Measurements from ENCODE around the gene CASP9. TPM values are rescaled to one million over a fixed set of nuclear protein-coding genes. Genes with fewer than 3 reads are reported as not detected.

Gene CASP9
- total and polyA plus RNA-seq, 2 donors = 9.3 to 15.4 TPM

GRCh38 chr1:15451014-15451722, 72.8 kb downstream of the CASP9 start:
- H3K4me1 ChIP-seq (ENCODE audit: insufficient read depth) = no peaks in the 10 kb centered on the region
- H3K36me3 ChIP-seq (ENCODE audit: insufficient read depth) = no peaks in the 10 kb centered on the region
- DNase-seq (ENCODE audit: extremely low spot score) = no peak
- WGBS = 95% methylated on average over 6 of the region's 6 CpGs
- H3K27ac ChIP-seq (ENCODE audit: low read depth) = no peak overlapping the region
- no peak overlapping the region for H3K4me3 ChIP-seq (ENCODE audit: low read depth, low read length)

DNA sequence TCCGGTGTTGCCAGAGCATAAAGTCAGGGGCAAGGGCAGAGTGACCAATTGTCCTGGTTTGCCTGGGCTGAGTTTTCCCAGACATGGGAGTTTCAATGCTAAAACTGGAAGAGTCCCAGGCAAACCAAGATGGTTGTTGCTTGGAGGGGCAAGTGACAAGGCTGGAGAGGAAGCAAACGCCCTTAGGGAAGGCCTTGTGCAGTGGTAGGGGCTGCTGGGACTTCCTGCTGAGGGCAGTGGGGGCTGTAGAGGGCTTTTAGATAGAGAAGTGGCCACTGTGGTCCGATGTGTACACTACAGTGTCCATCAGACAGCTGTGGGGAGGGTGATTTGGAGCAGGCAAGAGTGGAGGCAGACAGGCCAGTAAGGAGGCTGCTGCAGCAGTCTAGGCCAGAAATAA, 74.4 kb downstream of the CASP9 start:
- Histone ChIP-seq H3K4me1 (ENCODE audit: insufficient read depth) (no peaks in the 10 kb centered on the region), H3K4me3 (ENCODE audit: low read depth, low read length) (no peak overlapping the region), H3K27ac (ENCODE audit: low read depth) (no peak overlapping the region), H3K36me3 (ENCODE audit: insufficient read depth) (no peaks in the 10 kb centered on the region)
- whole genome bisulfite sequencing = 80% methylated on average over 3 of the region's 3 CpGs
- DNase-seq (ENCODE audit: extremely low spot score) = no peak

- DNase-seq (ENCODE audit: extremely low spot score) = no peak
- 94% methylated on average over 3 of the region's 3 CpGs for WGBS
- no peak overlapping the region for H3K27ac ChIP-seq (ENCODE audit: low read depth)
- no peak overlapping the region for H3K4me3 ChIP-seq (ENCODE audit: low read depth, low read length)
- no peaks in the 10 kb centered on the region for H3K4me1 ChIP-seq (ENCODE audit: insufficient read depth)
- no peaks in the 10 kb centered on the region for H3K36me3 ChIP-seq (ENCODE audit: insufficient read depth)
These were observed 75.0 kb downstream of the CASP9 start for GRCh38 chr1:15448877-15449462.

- WGBS = 83% methylated on average over 4 of the region's 4 CpGs
- H3K4me1 ChIP-seq (ENCODE audit: insufficient read depth) = no peaks in the 10 kb centered on the region
- no peak for DNase-seq (ENCODE audit: extremely low spot score)
- H3K4me3 ChIP-seq (ENCODE audit: low read depth, low read length) = no peak overlapping the region
- no peak overlapping the region for H3K27ac ChIP-seq (ENCODE audit: low read depth)
- H3K36me3 ChIP-seq (ENCODE audit: insufficient read depth) = no peaks in the 10 kb centered on the region
These were observed 77.8 kb downstream of the CASP9 start for GRCh38 chr1:15446212-15446611.

DNA sequence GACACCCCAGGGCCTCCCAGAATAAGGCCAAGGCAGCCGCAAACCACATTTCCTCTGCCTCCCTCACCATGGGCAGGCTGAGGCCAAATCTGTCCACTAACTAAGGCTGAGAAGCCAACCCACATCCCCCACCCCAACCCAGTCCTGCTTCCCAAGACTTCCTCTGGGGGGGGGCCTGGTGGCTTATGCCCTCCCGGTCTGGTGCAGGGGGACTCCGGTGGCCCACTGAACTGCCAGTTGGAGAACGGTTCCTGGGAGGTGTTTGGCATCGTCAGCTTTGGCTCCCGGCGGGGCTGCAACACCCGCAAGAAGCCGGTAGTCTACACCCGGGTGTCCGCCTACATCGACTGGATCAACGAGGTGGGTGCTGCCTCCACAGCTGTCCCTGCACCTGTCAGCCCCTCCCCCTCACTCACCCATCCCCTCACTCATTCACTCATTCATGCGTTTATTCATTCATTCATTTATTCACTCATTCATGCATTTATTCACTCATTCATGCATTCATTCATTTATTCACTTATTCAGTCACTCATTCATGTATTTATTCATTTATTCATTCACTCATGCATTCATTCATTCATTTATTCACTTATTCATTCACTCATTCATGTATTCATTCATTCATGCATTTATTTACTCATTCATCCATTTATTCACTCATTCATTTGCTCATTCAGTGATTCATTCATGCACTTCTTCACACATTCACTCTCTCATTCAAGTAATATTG, 78.5 kb downstream of the CASP9 start:
- WGBS = 89% methylated on average over 14 of the region's 14 CpGs

GRCh38 chr1:15444468-15445389, 79.3 kb downstream of the CASP9 start:
- no peak for DNase-seq (ENCODE audit: extremely low spot score)
- Histone ChIP-seq H3K4me1 (ENCODE audit: insufficient read depth) (no peaks in the 10 kb centered on the region), H3K4me3 (ENCODE audit: low read depth, low read length) (no peak overlapping the region), H3K27ac (ENCODE audit: low read depth) (no peak overlapping the region), H3K36me3 (ENCODE audit: insufficient read depth) (no peaks in the 10 kb centered on the region)
- 73% methylated on average over 17 of the region's 17 CpGs for WGBS

More for the DNA sequence above, 78.5 kb downstream of the CASP9 start:
- H3K4me1 ChIP-seq (ENCODE audit: insufficient read depth) = no peaks in the 10 kb centered on the region
- H3K27ac ChIP-seq (ENCODE audit: low read depth) = no peak overlapping the region
- no peak overlapping the region for H3K4me3 ChIP-seq (ENCODE audit: low read depth, low read length)
- H3K36me3 ChIP-seq (ENCODE audit: insufficient read depth) = no peaks in the 10 kb centered on the region
- DNase-seq (ENCODE audit: extremely low spot score) = no peak

DNA sequence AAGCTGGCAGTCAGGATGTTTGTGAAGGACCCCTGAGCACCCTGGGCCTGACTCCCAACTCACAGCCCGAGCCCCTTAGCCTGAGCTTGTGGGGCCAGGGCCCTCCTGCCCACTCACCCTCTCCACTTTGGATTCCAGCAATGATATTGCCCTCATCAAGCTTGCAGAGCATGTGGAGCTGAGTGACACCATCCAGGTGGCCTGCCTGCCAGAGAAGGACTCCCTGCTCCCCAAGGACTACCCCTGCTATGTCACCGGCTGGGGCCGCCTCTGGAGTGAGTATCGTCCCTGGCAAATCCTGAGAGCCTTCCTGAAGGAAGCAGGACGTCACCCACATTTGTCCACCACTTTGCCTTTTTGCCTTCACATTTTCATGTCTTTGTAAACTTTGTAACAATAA, 80.7 kb downstream of the CASP9 start:
- WGBS = 71% methylated on average over 5 of the region's 5 CpGs
- H3K4me3 ChIP-seq (ENCODE audit: low read depth, low read length) = no peak overlapping the region
- no peak overlapping the region for H3K27ac ChIP-seq (ENCODE audit: low read depth)
- no peak for DNase-seq (ENCODE audit: extremely low spot score)
- H3K36me3 ChIP-seq (ENCODE audit: insufficient read depth) = no peaks in the 10 kb centered on the region
- no peaks in the 10 kb centered on the region for H3K4me1 ChIP-seq (ENCODE audit: insufficient read depth)

DNA sequence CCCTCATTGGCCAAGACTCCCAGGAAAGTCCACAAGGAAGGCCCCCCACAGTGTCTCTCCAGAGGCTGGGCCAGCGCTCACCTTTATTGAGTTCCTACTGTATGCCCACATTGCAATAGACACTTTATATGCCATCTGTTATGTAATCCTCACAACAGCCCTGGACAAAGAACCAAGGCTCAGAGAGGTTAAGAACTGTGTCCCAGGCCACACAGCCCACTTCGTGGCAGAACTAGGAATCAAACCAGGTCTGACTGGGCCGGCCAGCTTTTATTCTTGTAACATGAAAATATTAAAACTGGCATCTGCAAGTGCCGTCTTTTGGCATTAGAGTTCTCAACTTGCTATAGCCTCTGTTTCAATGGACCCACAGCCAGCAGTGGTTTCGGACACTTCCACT, 81.3 kb downstream of the CASP9 start:
- DNase-seq (ENCODE audit: extremely low spot score) = no peak
- 87% methylated on average over 5 of the region's 5 CpGs for WGBS
- H3K4me3 ChIP-seq (ENCODE audit: low read depth, low read length) = no peak overlapping the region
- H3K36me3 ChIP-seq (ENCODE audit: insufficient read depth) = no peaks in the 10 kb centered on the region
- no peaks in the 10 kb centered on the region for H3K4me1 ChIP-seq (ENCODE audit: insufficient read depth)
- no peak overlapping the region for H3K27ac ChIP-seq (ENCODE audit: low read depth)

GRCh38 chr1:15442119-15442518, 81.9 kb downstream of the CASP9 start:
- 92% methylated on average over 8 of the region's 8 CpGs for WGBS
- DNase-seq (ENCODE audit: extremely low spot score) = no peak
- H3K36me3 ChIP-seq (ENCODE audit: insufficient read depth) = no peaks in the 10 kb centered on the region
- H3K4me3 ChIP-seq (ENCODE audit: low read depth, low read length) = no peak overlapping the region
- H3K4me1 ChIP-seq (ENCODE audit: insufficient read depth) = no peaks in the 10 kb centered on the region
- H3K27ac ChIP-seq (ENCODE audit: low read depth) = no peak overlapping the region

Small RNA genes within 50 kb of the gene (small RNA-seq; reads per million reads assigned to genes)
- not detected for gene SCARNA21B

Other genes with a start within 250 kb of the CASP9 start
- 16.9 TPM for gene EFHD2, start 114.3 kb downstream of the CASP9 start, total RNA-seq
- gene EFHD2, start 114.3 kb downstream of the CASP9 start, polyA plus RNA-seq = 50.9 TPM
- gene CTRC, start 85.8 kb downstream of the CASP9 start, total RNA-seq = not detected
- 0.52 TPM for gene CTRC, start 85.8 kb downstream of the CASP9 start, polyA plus RNA-seq
- gene CELA2A, start 67.5 kb downstream of the CASP9 start, total RNA-seq = not detected
- gene CELA2A, start 67.5 kb downstream of the CASP9 start, polyA plus RNA-seq = not detected
- gene CELA2B, start 48.1 kb downstream of the CASP9 start, total RNA-seq = 0.32 TPM
- not detected for gene CELA2B, start 48.1 kb downstream of the CASP9 start, polyA plus RNA-seq
- 18.7 TPM for gene DNAJC16, start 2.6 kb upstream of the CASP9 start, total RNA-seq
- 5.6 TPM for gene DNAJC16, start 2.6 kb upstream of the CASP9 start, polyA plus RNA-seq
- gene AGMAT, start 60.8 kb upstream of the CASP9 start, total RNA-seq = 0.48 TPM
- 0.27 TPM for gene AGMAT, start 60.8 kb upstream of the CASP9 start, polyA plus RNA-seq
- 48.8 TPM for gene DDI2, start 93.2 kb upstream of the CASP9 start, total RNA-seq
- gene DDI2, start 93.2 kb upstream of the CASP9 start, polyA plus RNA-seq = 7.2 TPM
- gene PLEKHM2, start 160.1 kb upstream of the CASP9 start, total RNA-seq = 23.5 TPM
- gene PLEKHM2, start 160.1 kb upstream of the CASP9 start, polyA plus RNA-seq = 53.5 TPM
- gene SLC25A34, start 212.0 kb upstream of the CASP9 start, total RNA-seq = 0.90 TPM
- gene SLC25A34, start 212.0 kb upstream of the CASP9 start, polyA plus RNA-seq = 1.3 TPM
- gene TMEM82, start 218.3 kb upstream of the CASP9 start, total RNA-seq = not detected
- gene TMEM82, start 218.3 kb upstream of the CASP9 start, polyA plus RNA-seq = not detected
- 28.8 TPM for gene FBLIM1, start 234.6 kb upstream of the CASP9 start, total RNA-seq
- 107 TPM for gene FBLIM1, start 234.6 kb upstream of the CASP9 start, polyA plus RNA-seq

Measured in urinary bladder (tissue), 4 donors.